Measurements from ENCODE around the gene NTN1. TPM values are rescaled to one million over a fixed set of nuclear protein-coding genes. Genes with fewer than 3 reads are reported as not detected.

Gene NTN1
- total RNA-seq, 1 donor from 2014 or later = 28.4 TPM

GRCh38 chr17:9028202-9028987 is 7.1 kb downstream of the NTN1 start:
- DNase-seq (no peak), ATAC-seq (peak; percentile 17)
- intact Hi-C loops (cut with micrococcal nuclease) = no loop called here

- DNase-seq (no peak), ATAC-seq (no peak)
- intact Hi-C loops (cut with micrococcal nuclease) = no loop called here
Observed at GRCh38 chr17:9028988-9029570, 7.8 kb downstream of the NTN1 start.

GRCh38 chr17:9032151-9032550 is 10.8 kb downstream of the NTN1 start:
- DNase-seq (no peak), ATAC-seq (no peak)
- intact Hi-C loops (cut with micrococcal nuclease) = no loop called here

GRCh38 chr17:9032583-9032982 is 11.3 kb downstream of the NTN1 start:
- DNase-seq (no peak), ATAC-seq (no peak)
- intact Hi-C loops (cut with micrococcal nuclease) = no loop called here

GRCh38 chr17:9035249-9035648 is 13.9 kb downstream of the NTN1 start:
- peak; percentile 52 for ATAC-seq
- intact Hi-C loops (cut with micrococcal nuclease) = no loop called here

GRCh38 chr17:9036336-9036735 is 15.0 kb downstream of the NTN1 start:
- no peak for ATAC-seq
- intact Hi-C loops (cut with micrococcal nuclease) = no loop called here

More at GRCh38 chr17:9035249-9035648, 13.9 kb downstream of the NTN1 start:
- no peak for DNase-seq

GRCh38 chr17:9037736-9038135 is 16.4 kb downstream of the NTN1 start:
- intact Hi-C loops (cut with micrococcal nuclease) = no loop called here
- ATAC-seq (no peak), DNase-seq (no peak)

More at GRCh38 chr17:9036336-9036735, 15.0 kb downstream of the NTN1 start:
- no peak for DNase-seq

GRCh38 chr17:9038380-9038779 is 17.1 kb downstream of the NTN1 start:
- ATAC-seq (no peak), DNase-seq (no peak)
- intact Hi-C loops (cut with micrococcal nuclease) = no loop called here

- ATAC-seq = no peak
- intact Hi-C loops (cut with micrococcal nuclease) = no loop called here
- no peak for DNase-seq
Observed at GRCh38 chr17:9044772-9045463, 23.6 kb downstream of the NTN1 start.

- no peak for DNase-seq
- intact Hi-C loops (cut with micrococcal nuclease) = no loop called here
- no peak for ATAC-seq
Observed at GRCh38 chr17:9050801-9051401, 29.6 kb downstream of the NTN1 start.

GRCh38 chr17:9051561-9051960 is 30.3 kb downstream of the NTN1 start:
- intact Hi-C loops (cut with micrococcal nuclease) = no loop called here
- ATAC-seq = no peak
- no peak for DNase-seq

- intact Hi-C loops (cut with micrococcal nuclease) = no loop called here
- DNase-seq (no peak), ATAC-seq (no peak)
Observed at GRCh38 chr17:9052921-9053320, 31.6 kb downstream of the NTN1 start.

- DNase-seq (no peak), ATAC-seq (no peak)
- intact Hi-C loops (cut with micrococcal nuclease) = no loop called here
Observed at GRCh38 chr17:9053406-9053805, 32.1 kb downstream of the NTN1 start.

GRCh38 chr17:9054126-9054975 is 33.0 kb downstream of the NTN1 start:
- ATAC-seq = no peak
- intact Hi-C loops (cut with micrococcal nuclease) = no loop called here
- DNase-seq = no peak

GRCh38 chr17:9055281-9055680 is 34.0 kb downstream of the NTN1 start:
- no peak for DNase-seq
- intact Hi-C loops (cut with micrococcal nuclease) = no loop called here
- ATAC-seq = no peak

GRCh38 chr17:9056566-9056965 is 35.3 kb downstream of the NTN1 start:
- no peak for DNase-seq
- intact Hi-C loops (cut with micrococcal nuclease) = no loop called here
- ATAC-seq = no peak

- no peak for DNase-seq
Observed at GRCh38 chr17:9057310-9057709, 36.0 kb downstream of the NTN1 start.

GRCh38 chr17:9062399-9062902 is 41.1 kb downstream of the NTN1 start:
- DNase-seq = no peak
- intact Hi-C loops (cut with micrococcal nuclease) = no loop called here
- ATAC-seq = no peak

More at GRCh38 chr17:9057310-9057709, 36.0 kb downstream of the NTN1 start:
- ATAC-seq = no peak
- intact Hi-C loops (cut with micrococcal nuclease) = no loop called here

- intact Hi-C loops (cut with micrococcal nuclease) = no loop called here
- DNase-seq = no peak
- no peak for ATAC-seq
Observed at GRCh38 chr17:9064311-9064834, 43.1 kb downstream of the NTN1 start.
